HG03558 (cell line): Measurements from ENCODE around the gene FGFBP2.
"Not testable (repeated sequence)": the region's sequence is repeated elsewhere in the genome, so short reads cannot be mapped to it uniquely, and the experiment has no call there.

Experiments used
- ATAC-seq: cut with Tn5 transposase; IDR thresholded peaks from one replicate; pipeline ENCODE4 v1.9.1; 2021; ENCODE audit warnings: moderate number of reproducible peaks; ENCODE audit not compliant: unreplicated experiment; ENCODE audit errors: extremely low read depth

Gene FGFBP2

DNA sequence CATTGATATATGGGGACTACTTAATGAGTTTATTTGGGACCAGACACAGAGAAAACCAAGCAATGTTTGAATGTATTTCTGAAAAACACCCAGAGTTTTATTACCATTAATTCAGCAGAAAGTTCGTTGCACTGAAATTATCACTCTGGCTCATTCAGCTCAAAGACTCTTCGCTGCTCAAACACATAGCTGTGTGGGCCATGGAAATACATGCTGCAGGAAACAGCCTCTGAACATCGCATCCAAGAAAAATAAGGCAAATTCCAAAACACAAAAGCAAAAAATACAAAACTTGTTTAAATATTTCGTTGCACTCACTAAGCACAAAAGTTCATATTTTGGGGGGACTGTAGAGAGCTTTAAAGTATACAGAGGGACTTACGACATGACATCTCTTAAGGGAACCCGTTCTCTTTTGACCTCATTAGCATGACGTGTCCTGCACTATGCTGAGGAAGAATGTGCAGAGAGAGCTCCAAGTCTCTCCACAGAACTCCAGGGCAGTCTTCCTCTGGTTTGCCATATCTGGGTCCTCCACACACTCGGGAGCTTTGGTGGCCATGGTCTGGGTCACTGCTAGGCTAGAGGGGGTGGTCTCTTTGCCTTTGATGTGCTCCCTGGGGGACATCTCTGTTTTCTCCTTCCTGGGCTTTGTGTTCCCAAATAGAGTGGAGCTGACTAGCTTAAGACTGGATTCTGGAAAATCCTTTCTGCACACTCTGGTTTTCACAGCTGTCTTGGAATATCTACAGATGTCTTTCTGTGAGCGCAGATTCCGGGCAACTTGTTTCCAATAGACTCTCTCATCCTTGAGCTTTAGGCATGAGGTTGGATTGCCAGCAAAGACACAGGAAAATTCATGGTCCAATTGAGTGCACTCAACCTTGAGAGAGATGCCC lies 27.2 kb downstream of the FGFBP2 start:
- ATAC-seq = no peak

DNA sequence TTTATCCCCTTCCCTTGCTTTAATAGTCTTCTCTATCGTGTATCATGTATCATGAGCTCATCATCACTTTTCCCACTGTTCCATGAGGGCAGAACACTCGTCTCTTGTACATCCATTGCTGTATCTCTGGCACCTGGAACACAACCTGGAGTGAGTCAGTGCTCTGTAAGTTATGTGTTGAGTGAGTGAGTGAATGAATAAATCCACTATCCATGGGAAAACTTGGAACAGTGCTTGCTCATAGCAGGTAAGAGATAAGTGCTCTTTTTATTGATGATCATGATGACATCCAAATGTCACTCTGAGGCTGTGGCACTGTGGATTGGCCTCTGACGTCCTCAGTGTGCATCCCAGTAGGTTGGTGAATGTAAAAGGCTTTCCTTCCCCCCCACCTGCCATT lies 28.7 kb downstream of the FGFBP2 start:
- ATAC-seq = no peak

DNA sequence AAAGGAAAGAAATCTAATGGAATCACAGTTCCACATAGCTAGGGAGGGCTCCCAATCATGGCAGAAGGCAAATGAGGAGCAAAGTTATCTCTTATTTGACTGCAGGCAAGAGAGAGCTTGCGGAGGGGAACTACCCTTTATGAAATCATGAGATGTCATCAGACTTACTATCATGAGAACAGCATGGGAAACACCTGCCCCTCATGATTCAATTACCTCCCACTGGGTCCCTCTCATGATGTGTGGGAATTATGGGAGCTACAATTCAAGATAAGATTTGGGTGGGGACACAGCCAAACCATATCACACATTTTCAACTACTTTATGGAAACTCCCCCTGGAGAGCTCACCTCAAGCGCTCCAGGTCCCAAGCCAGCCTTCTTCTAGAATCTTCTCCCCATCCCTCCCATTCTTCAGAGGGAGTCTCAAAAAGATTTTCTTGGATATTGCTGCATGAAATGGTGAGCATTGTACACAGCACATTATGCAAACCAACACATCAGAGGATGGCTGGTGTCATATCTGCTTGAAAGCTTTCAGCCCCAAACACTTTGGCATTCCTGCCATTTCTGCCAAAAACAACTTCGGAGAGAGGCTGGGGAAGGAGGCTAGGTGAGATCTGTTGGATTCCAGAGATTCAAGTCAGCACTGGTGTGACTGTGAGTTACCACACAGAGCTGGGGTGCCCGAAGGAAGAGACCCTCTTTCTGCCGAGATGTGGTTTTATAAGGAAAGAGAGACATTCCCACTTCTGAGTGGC lies 31.3 kb downstream of the FGFBP2 start:
- ATAC-seq = no peak

DNA sequence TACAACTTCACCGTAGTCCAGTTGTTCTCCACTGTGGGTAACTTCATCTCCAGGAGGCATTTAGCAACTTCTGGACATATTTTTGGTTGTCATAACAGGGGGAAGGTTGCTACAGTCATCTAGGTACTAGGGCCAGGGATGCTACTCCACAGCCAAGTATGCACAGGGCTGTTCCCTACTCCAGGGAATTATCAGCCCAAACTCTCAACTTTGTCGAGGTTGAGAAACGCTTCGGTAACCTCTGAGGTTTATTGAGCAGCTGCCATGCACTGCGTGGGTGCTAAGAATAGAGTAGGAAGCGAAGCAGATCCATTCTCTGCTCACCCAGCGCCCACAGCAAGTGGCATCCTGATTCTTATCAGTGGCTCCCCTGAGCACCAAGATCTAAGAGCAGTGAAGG lies 32.7 kb downstream of the FGFBP2 start:
- ATAC-seq = no peak

DNA sequence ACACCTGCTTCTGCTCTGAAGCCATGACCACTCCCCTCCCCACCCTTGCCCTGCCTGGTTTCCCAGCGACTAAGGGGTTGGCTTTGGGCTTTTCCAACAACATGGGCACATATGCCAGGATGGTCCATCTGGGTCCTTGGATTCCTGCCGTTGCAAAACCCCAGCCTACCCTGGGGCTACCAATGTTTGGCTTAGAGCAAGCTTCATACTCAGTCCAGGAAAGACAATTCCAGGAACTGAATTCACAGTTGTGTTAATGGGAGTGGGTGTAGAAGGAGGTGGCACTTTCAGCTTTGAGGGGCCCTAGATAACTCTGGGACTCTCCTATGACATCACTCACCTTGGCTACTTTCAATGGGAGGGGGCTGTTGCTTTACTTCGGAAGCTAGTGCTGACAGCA lies 33.4 kb downstream of the FGFBP2 start:
- no peak for ATAC-seq

DNA sequence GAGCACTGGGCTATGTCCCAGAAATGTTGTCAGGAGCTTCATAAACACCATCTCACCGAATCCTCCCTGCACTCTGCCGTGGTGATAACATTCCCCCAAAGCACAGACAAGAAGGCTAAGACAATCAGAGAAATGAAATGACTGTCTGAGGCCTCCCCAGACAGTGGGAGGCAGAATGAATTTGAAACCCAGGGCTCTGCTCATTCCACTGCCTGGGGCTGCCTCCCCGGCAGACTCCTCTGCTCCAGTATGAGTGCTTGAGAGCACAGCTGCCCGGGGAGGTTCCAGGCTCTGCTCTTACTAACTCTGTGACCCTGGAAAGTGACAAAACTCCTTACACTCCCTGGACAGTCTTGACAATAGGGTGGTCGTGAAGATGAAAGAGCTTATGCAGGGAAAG lies 34.1 kb downstream of the FGFBP2 start:
- ATAC-seq = no peak

DNA sequence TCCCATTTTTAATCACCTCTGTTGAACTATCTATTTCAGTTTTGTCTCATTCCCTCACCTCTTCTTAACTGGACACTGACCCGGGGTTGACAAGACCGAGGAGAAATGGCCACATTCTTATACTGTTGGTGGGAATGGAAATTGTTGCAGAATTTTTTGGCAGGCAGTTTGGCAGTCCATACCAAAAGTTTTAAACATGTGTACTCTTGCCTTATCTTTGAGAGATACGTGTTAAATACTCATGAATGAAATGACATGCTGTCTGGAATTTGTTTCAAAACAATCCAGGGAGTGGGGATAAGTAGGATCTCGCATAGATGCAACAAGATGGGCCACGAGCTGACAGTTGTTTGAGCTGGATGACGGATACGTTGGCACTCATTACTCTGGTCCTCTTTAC lies 36.5 kb downstream of the FGFBP2 start:
- no peak for ATAC-seq

DNA sequence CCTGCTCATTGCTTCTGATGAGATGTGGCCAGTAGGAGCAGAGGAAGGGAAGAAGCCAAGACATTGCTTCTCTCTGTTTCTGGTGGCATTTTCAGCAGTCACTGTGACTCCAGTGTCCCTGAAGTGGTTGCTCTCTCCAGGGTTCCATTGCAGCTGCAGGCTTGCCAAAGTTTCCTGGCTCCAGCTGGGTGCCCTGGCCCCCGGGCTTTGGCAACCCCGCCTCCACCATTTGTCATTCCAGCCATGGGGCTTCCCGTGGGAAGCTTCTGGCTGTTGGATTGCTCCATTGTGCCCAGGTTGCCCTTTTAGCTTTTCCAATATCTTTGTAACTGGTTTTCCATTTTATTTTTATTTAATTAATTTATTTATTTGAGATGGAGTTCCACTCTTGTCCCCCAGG lies 37.1 kb downstream of the FGFBP2 start:
- no peak for ATAC-seq

DNA sequence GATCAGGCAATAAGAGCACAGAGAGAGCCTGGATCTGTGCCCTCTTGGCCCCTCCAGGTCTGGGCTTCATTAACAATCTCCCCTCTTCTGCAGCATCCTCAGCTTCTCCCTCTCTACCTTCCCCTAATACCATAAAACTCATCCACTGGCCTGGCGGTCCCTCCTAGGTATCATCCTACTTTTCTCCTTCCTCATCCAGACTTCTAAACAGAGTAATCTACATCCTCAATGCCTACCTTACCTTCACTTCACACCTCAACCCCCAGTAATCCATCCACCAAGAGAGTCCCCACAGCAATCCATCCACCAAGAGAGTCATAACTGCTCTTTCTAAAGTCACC lies 41.4 kb downstream of the FGFBP2 start:
- no peak for ATAC-seq

DNA sequence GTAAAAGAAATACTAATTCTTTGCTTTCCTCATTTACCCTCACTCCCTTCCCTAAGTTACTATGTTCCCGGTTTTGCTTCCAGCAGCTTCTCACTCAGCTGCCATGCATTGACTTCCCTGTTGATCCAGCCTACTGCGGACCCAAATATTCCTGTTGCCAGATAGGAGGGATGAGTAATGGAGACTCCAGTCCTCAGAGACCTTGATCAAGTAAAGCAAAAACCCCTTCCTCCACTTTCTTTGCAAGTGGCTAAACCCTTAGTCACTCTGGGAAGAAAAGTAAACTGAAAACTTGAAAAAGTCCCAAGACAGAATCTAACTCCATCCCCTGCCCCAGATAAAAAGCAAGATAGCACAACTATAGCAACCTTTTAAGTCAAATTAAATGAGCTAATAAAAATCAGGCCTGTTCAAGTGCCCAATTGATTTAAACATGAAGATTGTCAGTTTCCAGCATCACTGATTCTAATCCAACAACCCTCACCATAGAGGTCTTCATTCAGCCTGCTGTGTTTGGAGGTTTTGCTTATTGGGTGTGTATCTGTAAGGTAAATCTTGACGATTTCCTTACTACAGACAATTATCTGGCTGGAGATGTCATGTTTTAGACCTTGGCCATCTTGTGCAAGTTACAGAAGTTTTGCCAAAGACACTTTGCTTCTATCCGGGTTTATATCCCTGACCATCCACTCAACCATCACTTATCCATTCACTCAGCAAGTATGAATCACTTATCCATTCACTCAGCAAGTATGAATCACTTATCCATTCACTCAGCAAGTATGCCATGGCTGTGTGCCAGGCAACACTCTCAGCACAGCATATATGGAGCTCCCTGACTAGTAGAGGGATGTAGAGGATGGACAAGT lies 42.0 kb downstream of the FGFBP2 start:
- no peak for ATAC-seq

DNA sequence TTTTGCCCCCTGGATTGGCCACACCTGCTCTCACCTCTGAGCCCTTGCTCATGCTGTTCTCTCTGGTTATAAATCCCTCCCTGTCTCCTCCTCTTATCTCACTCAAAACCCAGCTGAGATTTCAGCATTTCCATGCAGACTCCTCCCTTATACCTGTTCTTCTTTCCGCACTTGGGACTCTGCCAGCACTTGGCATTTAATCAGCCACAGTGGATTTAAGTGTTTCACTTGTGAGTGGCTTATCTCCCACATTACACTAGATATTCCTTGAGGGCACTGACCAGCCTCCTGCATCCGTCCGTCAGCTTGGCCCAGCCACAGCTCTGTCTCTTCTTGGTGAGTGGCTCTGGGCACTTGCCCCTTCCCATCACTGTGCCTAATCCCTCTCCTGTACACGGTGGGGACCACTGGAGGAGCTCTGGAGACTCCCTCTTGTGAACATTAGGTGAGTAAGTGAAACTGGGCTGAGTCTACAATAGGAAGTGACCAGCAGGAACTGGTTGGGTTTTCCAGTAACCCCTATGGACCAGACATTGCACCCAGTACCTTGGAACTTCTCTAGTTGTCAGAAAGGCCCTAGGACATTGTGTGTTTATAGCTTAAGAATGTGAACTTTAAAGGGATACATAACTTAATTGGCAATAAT lies 44.4 kb downstream of the FGFBP2 start:
- no peak for ATAC-seq

DNA sequence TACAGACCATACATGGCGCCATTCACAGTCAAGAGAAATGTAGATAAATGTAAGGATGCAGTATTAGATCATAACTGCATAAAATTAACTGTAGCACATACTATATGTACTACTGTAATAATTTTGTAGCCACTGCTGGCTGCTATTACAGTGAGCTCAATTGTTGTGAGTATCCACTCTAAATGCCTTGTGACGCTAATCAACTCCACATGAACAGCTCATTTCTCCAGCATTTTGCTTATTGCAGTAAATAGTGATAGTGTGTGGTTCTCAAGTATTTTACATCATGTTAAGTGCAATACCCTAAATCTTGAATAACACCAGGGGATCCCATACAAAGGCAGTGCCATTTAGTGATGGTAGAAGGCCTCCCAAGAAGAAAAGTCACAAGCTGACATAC lies 45.7 kb downstream of the FGFBP2 start:
- ATAC-seq = no peak

DNA sequence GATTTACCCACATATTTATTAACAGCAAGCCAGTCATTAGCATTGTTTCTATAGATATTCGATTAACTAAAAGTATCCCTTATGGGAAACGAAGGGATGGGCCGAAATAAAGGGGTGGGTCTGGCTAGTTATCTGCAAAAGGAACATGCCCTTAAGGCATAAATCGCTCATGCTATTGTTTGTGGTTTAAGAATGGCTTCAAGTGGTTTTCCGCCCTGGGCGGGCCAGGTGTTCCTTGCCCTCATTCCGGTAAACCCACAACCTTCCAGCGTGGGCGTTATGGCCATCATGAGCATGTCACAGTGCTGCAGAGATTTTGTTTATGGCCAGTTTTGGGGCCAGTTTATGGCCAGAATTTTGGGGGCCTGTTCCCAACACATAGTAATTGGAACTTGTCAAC lies 46.6 kb downstream of the FGFBP2 start:
- ATAC-seq = not testable (repeated sequence)

DNA sequence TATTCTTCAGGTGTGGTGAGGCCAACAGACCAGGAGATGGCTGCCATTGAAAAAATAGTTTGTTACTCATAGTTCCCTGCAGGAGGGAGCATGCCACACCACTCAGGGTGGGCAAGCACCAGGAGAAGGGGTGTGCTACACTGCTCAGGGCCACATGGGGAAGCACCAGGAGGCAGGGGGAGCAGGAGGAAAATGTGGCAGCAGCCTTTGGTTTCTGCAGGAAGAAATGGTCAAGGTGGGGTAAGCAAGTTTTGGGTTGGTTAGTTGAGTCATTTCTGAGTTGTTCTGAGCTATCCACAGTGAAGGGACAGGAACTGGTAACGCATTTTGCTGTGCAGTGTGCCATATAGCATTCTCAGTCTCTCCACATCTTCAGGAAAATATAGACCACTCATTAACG lies 48.2 kb downstream of the FGFBP2 start:
- no peak for ATAC-seq

DNA sequence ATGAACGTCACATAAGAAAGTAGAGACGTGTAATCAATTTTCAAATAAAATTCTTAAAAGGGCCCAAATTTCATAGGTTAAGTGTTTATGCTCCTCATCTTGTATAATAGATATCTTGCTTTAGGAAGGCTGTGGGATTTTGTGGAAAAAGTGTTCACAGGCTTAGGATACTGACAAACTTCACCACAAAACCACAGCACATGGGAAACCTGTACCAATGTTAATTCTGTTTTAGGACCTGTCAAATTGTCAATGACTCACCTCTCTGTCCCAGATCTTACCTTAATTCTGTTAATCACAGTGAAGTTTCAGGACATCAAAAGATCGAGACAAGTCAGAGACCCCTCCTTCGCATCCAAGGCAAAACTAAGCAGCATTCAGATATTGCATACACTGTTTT lies 48.7 kb downstream of the FGFBP2 start:
- ATAC-seq = no peak

DNA sequence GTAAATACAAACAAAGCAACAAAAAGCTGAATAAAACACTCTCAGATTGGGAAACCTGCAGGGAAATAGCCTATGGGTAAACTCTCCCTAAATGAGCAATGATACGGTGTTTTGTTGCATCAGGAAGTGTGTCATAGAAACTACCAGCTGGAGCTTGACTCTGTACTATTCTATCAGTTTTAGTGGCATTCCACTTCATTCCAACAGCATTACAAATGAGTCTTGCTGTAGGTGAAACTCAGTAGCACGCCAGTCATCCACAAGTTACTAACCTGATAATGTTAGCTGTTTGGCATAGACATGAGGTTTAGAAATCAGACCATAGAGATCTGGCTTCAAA lies 49.4 kb downstream of the FGFBP2 start:
- ATAC-seq = no peak

DNA sequence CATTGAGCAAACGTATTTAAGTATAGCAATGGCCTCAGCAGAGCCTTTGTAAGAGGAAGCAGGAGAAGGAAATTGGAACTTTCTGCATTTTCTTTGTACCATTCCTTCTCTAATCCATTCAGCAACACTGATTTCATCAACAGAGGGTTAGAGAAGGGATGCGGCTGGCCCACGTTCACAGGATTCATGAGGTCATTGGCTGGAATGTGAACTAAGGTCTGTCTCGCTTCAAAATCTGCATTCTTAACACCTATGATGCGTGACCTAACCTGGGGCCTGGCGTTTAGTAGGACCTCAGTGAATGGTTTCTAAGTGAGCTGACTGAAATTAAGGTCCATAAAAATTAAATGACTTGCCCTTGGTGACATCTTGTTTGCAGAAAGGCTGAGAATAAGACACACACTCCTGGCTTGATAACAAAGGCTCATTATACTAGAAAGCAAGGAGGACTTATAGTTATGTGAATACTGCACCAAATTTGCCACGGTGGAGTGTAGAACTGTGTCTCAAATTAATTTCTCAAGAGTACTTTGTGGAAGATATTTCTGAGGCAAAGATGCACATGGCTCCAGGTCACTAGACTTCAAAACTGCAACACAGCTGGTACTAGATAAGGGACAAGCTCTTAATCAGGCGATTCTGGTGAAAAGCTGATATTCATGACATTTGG lies 49.9 kb downstream of the FGFBP2 start:
- no peak for ATAC-seq

DNA sequence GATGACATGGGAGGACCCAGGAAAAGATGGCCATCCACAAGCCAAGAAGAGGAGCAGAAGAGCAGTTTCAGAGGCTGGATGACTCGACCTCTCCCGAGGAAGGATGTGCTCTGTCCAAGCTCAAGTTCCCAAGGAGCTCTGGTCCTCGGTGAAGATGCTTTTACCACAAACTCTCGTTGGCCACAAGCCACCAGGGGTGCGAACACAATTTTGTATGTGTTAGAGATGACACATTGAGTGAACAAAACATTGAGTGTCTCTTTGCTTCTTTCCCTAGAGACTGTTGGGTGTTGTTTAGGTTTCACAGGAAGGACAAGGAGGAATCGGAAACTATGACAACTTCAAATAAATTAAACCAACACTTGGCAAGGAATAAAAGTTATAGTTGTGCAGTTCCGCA lies 50.7 kb downstream of the FGFBP2 start:
- no peak for ATAC-seq
